Left renal pelvis (tissue), 4 donors: ENCODE measurements around the gene AHNAK2. TPM values are rescaled to one million over a fixed set of nuclear protein-coding genes. Genes with fewer than 3 reads are reported as not detected.
"Not testable (repeated sequence)": the region's sequence is repeated elsewhere in the genome, so short reads cannot be mapped to it uniquely, and the experiment has no call there.

ENCODE experiments used
- DNase-seq, 4 donors: peaks; one replicate each; pipeline ENCODE4 v3.0.0-alpha.2; 2013; ENCODE audit warnings: low read depth in 4 of 4, low spot score in 3 of 4
- polyA plus RNA-seq, 4 donors: library from polyadenylated mRNA; unstranded; fragments of 120-200 nt; gene quantifications; one replicate each; pipeline ENCODE4 v1.2.1, GENCODE V29; 2013; ENCODE audit not compliant: insufficient read length in 4 of 4

Gene AHNAK2
- polyA plus RNA-seq, 4 donors: 1.5 to 7.2 (median 2.4) TPM

- DNase-seq: no peak
Measured at GRCh38 chr14:104956290-104956890, 21.8 kb downstream of the AHNAK2 start.

GRCh38 chr14:104955396-104955770 is 22.8 kb downstream of the AHNAK2 start:
- no peak for DNase-seq

- DNase-seq: no peak
Measured at GRCh38 chr14:104954746-104955395, 23.3 kb downstream of the AHNAK2 start.

- DNase-seq: no peak
Measured at GRCh38 chr14:104953896-104954656, 24.1 kb downstream of the AHNAK2 start.

- DNase-seq: no peak
Measured at GRCh38 chr14:104953097-104953496, 25.1 kb downstream of the AHNAK2 start.

GRCh38 chr14:104951863-104952657 is 26.1 kb downstream of the AHNAK2 start:
- DNase-seq: not testable (repeated sequence)

- DNase-seq: not testable (repeated sequence)
Measured at GRCh38 chr14:104950701-104951100, 27.5 kb downstream of the AHNAK2 start.

GRCh38 chr14:104950021-104950420 is 28.2 kb downstream of the AHNAK2 start:
- DNase-seq: no peak

- not testable (repeated sequence) for DNase-seq
Measured at GRCh38 chr14:104949406-104949955, 28.7 kb downstream of the AHNAK2 start.

- DNase-seq: no peak
Measured at GRCh38 chr14:104948736-104949031, 29.5 kb downstream of the AHNAK2 start.

GRCh38 chr14:104947881-104948735 is 30.1 kb downstream of the AHNAK2 start:
- DNase-seq: not testable (repeated sequence)

- DNase-seq: not testable (repeated sequence)
Measured at GRCh38 chr14:104947201-104947600, 31.0 kb downstream of the AHNAK2 start.

GRCh38 chr14:104945986-104946965 is 31.9 kb downstream of the AHNAK2 start:
- DNase-seq: not testable (repeated sequence)

- DNase-seq: not testable (repeated sequence)
Measured at GRCh38 chr14:104945266-104945665, 32.9 kb downstream of the AHNAK2 start.

- not testable (repeated sequence) for DNase-seq
Measured at GRCh38 chr14:104944436-104945205, 33.6 kb downstream of the AHNAK2 start.

- DNase-seq: not testable (repeated sequence)
Measured at GRCh38 chr14:104944016-104944308, 34.2 kb downstream of the AHNAK2 start.

- not testable (repeated sequence) for DNase-seq
Measured at GRCh38 chr14:104943216-104944015, 34.8 kb downstream of the AHNAK2 start.
